ENCODE results near the gene UBASH3B.
"Not testable (repeated sequence)": the region's sequence is repeated elsewhere in the genome, so short reads cannot be mapped to it uniquely, and the experiment has no call there.

UBASH3B gene

GRCh38 chr11:122723576-122723975, 68.1 kb downstream of the UBASH3B start:
- no peak for DNase-seq (ENCODE audit: low spot score)
- in situ Hi-C loops (cut with MboI; ENCODE audit: low pct_unique_long_range_greater_than_20kb, low sequenced_read_pairs, unreplicated experiment), result no loop called here
- no peak for TF ChIP-seq CTCF (IDR thresholded peaks at IDR 0.05; ENCODE audit: extremely low read depth, insufficient read depth, missing control alignments)

GRCh38 chr11:122724520-122724919, 69.0 kb downstream of the UBASH3B start:
- no peak for DNase-seq (ENCODE audit: low spot score)
- no peak for TF ChIP-seq CTCF (IDR thresholded peaks at IDR 0.05; ENCODE audit: extremely low read depth, insufficient read depth, missing control alignments)
- in situ Hi-C loops (cut with MboI; ENCODE audit: low pct_unique_long_range_greater_than_20kb, low sequenced_read_pairs, unreplicated experiment), result no loop called here

GRCh38 chr11:122726028-122726427, 70.5 kb downstream of the UBASH3B start:
- no peak for DNase-seq (ENCODE audit: low spot score)
- in situ Hi-C loops (cut with MboI; ENCODE audit: low pct_unique_long_range_greater_than_20kb, low sequenced_read_pairs, unreplicated experiment), result no loop called here

GRCh38 chr11:122727101-122727929, 71.8 kb downstream of the UBASH3B start:
- in situ Hi-C loops (cut with MboI; ENCODE audit: low pct_unique_long_range_greater_than_20kb, low sequenced_read_pairs, unreplicated experiment), result no loop called here
- DNase-seq (ENCODE audit: low spot score), result peak; percentile 53
- no peak for TF ChIP-seq CTCF (IDR thresholded peaks at IDR 0.05; ENCODE audit: extremely low read depth, insufficient read depth, missing control alignments)

More at GRCh38 chr11:122726028-122726427, 70.5 kb downstream of the UBASH3B start:
- TF ChIP-seq CTCF (IDR thresholded peaks at IDR 0.05; ENCODE audit: extremely low read depth, insufficient read depth, missing control alignments), result no peak

GRCh38 chr11:122728561-122728960, 73.0 kb downstream of the UBASH3B start:
- TF ChIP-seq CTCF (IDR thresholded peaks at IDR 0.05; ENCODE audit: extremely low read depth, insufficient read depth, missing control alignments), result no peak
- DNase-seq (ENCODE audit: low spot score), result no peak
- in situ Hi-C loops (cut with MboI; ENCODE audit: low pct_unique_long_range_greater_than_20kb, low sequenced_read_pairs, unreplicated experiment), result no loop called here

GRCh38 chr11:122729139-122729538, 73.6 kb downstream of the UBASH3B start:
- DNase-seq (ENCODE audit: low spot score), result no peak
- TF ChIP-seq CTCF (IDR thresholded peaks at IDR 0.05; ENCODE audit: extremely low read depth, insufficient read depth, missing control alignments), result no peak
- in situ Hi-C loops (cut with MboI; ENCODE audit: low pct_unique_long_range_greater_than_20kb, low sequenced_read_pairs, unreplicated experiment), result no loop called here

GRCh38 chr11:122730694-122731093, 75.2 kb downstream of the UBASH3B start:
- DNase-seq (ENCODE audit: low spot score); in situ Hi-C loops (cut with MboI; ENCODE audit: low pct_unique_long_range_greater_than_20kb, low sequenced_read_pairs, unreplicated experiment): not testable (repeated sequence)
